ENCODE results near the gene PRR11. TPM values are rescaled to one million over a fixed set of nuclear protein-coding genes. Genes with fewer than 3 reads are reported as not detected.
"Not testable (repeated sequence)": the region's sequence is repeated elsewhere in the genome, so short reads cannot be mapped to it uniquely, and the experiment has no call there.

The PRR11 gene
- total RNA-seq, 2 experiments from 2014 or later, result 27.3 to 106 TPM

- Histone ChIP-seq H3K4me1 (ENCODE audit: insufficient read depth, low read length, poor library complexity, severe bottlenecking) (no peaks in the 10 kb centered on the region), H3K9me3 (ENCODE audit: low read length) (no peaks in the 10 kb centered on the region), H3K36me3 (ENCODE audit: insufficient read depth, low read length) (peaks cover 72% of the 10 kb centered on the region), H3K27ac (ENCODE audit: low read depth, low read length, poor library complexity, severe bottlenecking) (no peak overlapping the region), H2AFZ (ENCODE audit: low read length) (no peak overlapping the region), H3K4me3 (ENCODE audit: low read depth, low read length, poor library complexity, severe bottlenecking) (no peak overlapping the region), H3K9me2 (ENCODE audit: insufficient read depth, low read length) (no peaks in the 10 kb centered on the region), H4K20me1 (ENCODE audit: insufficient read depth, low read length) (no peaks in the 10 kb centered on the region; the same call in 1 of the 2 replicates), H3K4me2 (ENCODE audit: low read length) (no peak overlapping the region), H3K79me2 (ENCODE audit: insufficient read depth, low read depth, low read length) (peaks cover 41% of the 10 kb centered on the region)
- TSS peak; percentile 21 for BruUV-seq (replicated peaks)
- TF ChIP-seq, protein P1, sequence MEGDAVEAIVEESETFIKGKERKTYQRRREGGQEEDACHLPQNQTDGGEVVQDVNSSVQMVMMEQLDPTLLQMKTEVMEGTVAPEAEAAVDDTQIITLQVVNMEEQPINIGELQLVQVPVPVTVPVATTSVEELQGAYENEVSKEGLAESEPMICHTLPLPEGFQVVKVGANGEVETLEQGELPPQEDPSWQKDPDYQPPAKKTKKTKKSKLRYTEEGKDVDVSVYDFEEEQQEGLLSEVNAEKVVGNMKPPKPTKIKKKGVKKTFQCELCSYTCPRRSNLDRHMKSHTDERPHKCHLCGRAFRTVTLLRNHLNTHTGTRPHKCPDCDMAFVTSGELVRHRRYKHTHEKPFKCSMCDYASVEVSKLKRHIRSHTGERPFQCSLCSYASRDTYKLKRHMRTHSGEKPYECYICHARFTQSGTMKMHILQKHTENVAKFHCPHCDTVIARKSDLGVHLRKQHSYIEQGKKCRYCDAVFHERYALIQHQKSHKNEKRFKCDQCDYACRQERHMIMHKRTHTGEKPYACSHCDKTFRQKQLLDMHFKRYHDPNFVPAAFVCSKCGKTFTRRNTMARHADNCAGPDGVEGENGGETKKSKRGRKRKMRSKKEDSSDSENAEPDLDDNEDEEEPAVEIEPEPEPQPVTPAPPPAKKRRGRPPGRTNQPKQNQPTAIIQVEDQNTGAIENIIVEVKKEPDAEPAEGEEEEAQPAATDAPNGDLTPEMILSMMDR (conservative IDR thresholded peaks at IDR 0.05; ENCODE audit: low read length), result no peak
- TF ChIP-seq EZH2phosphoT487 (IDR thresholded peaks at IDR 0.05; ENCODE audit: borderline replicate concordance, low read depth, low read length), result no peak
- ChIA-PET POLR2A (no interaction called here), CTCF (ENCODE audit: unreplicated experiment) (no interaction called here)
- intact Hi-C loops (cut with micrococcal nuclease; ENCODE audit: unreplicated experiment), result no loop called here
- DNase-seq (ENCODE audit: low spot score), result no peak
These were observed 28.6 kb upstream of the PRR11 start for GRCh38 chr17:59126809-59127417.

DNA sequence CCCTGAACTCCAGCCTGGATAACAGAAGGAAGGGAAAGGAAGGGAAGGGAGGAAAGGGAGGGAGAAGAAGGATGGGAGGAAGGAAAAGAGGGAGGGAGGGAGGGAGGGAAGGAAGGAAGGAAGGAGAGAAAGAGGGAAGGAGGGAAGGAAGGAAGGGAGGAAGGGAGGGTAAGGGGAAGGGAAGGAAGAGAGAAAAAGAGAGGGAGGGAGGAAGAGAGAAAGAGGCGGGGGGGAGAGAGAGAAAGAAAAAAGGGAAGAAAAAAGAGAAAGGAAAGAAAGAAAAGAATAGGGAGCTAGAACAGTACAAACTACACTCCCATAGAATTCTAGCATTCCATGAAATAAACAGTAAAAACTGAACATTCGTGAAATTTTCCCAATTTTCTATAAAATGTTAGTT is 25.7 kb upstream of the PRR11 start:
- CTCF ChIA-PET (ENCODE audit: unreplicated experiment), result no interaction called here
- intact Hi-C loops (cut with micrococcal nuclease; ENCODE audit: unreplicated experiment), result no loop called here
- no peak overlapping the region for H3K27ac ChIP-seq (ENCODE audit: low read depth, low read length, poor library complexity, severe bottlenecking)
- BruUV-seq (replicated peaks), result no TSS peak
- POLR2A ChIA-PET, result interaction anchor here (0.6 to 1.5 kb wide), 3 partner anchors 13 to 439 kb away, joined by 3 to 4 read pairs (median 3); no protein-coding TSS in a partner anchor
- TF ChIP-seq, protein P1 (conservative IDR thresholded peaks at IDR 0.05; ENCODE audit: low read length), result no peak
- TF ChIP-seq EZH2phosphoT487 (IDR thresholded peaks at IDR 0.05; ENCODE audit: borderline replicate concordance, low read depth, low read length), result no peak
- H3K9me2 ChIP-seq (ENCODE audit: insufficient read depth, low read length), result no peaks in the 10 kb centered on the region
- H3K79me2 ChIP-seq (ENCODE audit: insufficient read depth, low read depth, low read length), result peaks cover 58% of the 10 kb centered on the region
- H3K4me3 ChIP-seq (ENCODE audit: low read depth, low read length, poor library complexity, severe bottlenecking), result no peak overlapping the region
- H3K4me1 ChIP-seq (ENCODE audit: insufficient read depth, low read length, poor library complexity, severe bottlenecking), result no peaks in the 10 kb centered on the region
- peaks cover 62% of the 10 kb centered on the region for H3K36me3 ChIP-seq (ENCODE audit: insufficient read depth, low read length)
- no peak overlapping the region for H2AFZ ChIP-seq (ENCODE audit: low read length)
- no peak for DNase-seq (ENCODE audit: low spot score)
- H4K20me1 ChIP-seq (ENCODE audit: insufficient read depth, low read length), result peaks cover 20% of the 10 kb centered on the region
- H3K4me2 ChIP-seq (ENCODE audit: low read length), result no peak overlapping the region
- no peaks in the 10 kb centered on the region for H3K9me3 ChIP-seq (ENCODE audit: low read length)

GRCh38 chr17:59131131-59131530 is 24.4 kb upstream of the PRR11 start:
- H2AFZ ChIP-seq (ENCODE audit: low read length), result no peak overlapping the region
- TF ChIP-seq EZH2phosphoT487 (IDR thresholded peaks at IDR 0.05; ENCODE audit: borderline replicate concordance, low read depth, low read length), result no peak
- TF ChIP-seq, protein P1 (conservative IDR thresholded peaks at IDR 0.05; ENCODE audit: low read length), result no peak
- no peak overlapping the region for H3K4me3 ChIP-seq (ENCODE audit: low read depth, low read length, poor library complexity, severe bottlenecking)
- H3K27ac ChIP-seq (ENCODE audit: low read depth, low read length, poor library complexity, severe bottlenecking), result no peak overlapping the region
- H3K4me2 ChIP-seq (ENCODE audit: low read length), result no peak overlapping the region
- CTCF ChIA-PET (ENCODE audit: unreplicated experiment), result no interaction called here
- H3K4me1 ChIP-seq (ENCODE audit: insufficient read depth, low read length, poor library complexity, severe bottlenecking), result no peaks in the 10 kb centered on the region
- peaks cover 61% of the 10 kb centered on the region for H3K36me3 ChIP-seq (ENCODE audit: insufficient read depth, low read length)
- peaks cover 71% of the 10 kb centered on the region for H3K79me2 ChIP-seq (ENCODE audit: insufficient read depth, low read depth, low read length)
- no peak for DNase-seq (ENCODE audit: low spot score)
- H4K20me1 ChIP-seq (ENCODE audit: insufficient read depth, low read length), result peaks cover 20% of the 10 kb centered on the region
- H3K9me3 ChIP-seq (ENCODE audit: low read length), result no peaks in the 10 kb centered on the region
- no TSS peak for BruUV-seq (replicated peaks)
- POLR2A ChIA-PET, result interaction anchor here (0.9 to 2.1 kb wide), 4 partner anchors 13 to 47 kb away, joined by 3 to 7 read pairs (median 5); partner anchors contain the start of genes PRR11 and SKA2
- intact Hi-C loops (cut with micrococcal nuclease; ENCODE audit: unreplicated experiment), result no loop called here
- no peaks in the 10 kb centered on the region for H3K9me2 ChIP-seq (ENCODE audit: insufficient read depth, low read length)

DNA sequence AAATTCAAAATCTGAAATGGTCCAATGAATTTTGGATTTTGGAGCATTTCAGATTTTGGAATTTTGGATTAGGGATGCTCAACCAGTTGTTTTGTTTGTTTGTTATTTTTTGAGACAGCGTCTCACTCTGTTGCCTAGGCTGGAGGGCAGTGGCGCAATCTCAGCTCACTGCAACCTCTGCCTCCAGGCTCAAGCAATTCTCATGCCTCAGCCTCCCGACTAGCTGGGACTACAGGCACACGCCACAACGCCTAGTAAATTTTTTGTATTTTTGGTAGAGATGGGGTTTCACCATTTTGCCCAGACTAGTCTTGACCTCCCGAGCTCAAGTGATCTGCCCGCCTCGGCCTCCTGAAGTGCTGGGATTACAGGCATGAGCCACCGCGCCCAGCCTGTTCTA is 17.2 kb upstream of the PRR11 start:
- peaks cover 25% of the 10 kb centered on the region for H4K20me1 ChIP-seq (ENCODE audit: insufficient read depth, low read length)
- peaks cover 27% of the 10 kb centered on the region for H3K36me3 ChIP-seq (ENCODE audit: insufficient read depth, low read length)
- H3K4me3 ChIP-seq (ENCODE audit: low read depth, low read length, poor library complexity, severe bottlenecking); H2AFZ ChIP-seq (ENCODE audit: low read length); CTCF ChIA-PET (ENCODE audit: unreplicated experiment); DNase-seq (ENCODE audit: low spot score); H3K4me1 ChIP-seq (ENCODE audit: insufficient read depth, low read length, poor library complexity, severe bottlenecking); H3K9me2 ChIP-seq (ENCODE audit: insufficient read depth, low read length); H3K9me3 ChIP-seq (ENCODE audit: low read length); BruUV-seq (replicated peaks); H3K27ac ChIP-seq (ENCODE audit: low read depth, low read length, poor library complexity, severe bottlenecking); POLR2A ChIA-PET; intact Hi-C loops (cut with micrococcal nuclease; ENCODE audit: unreplicated experiment); H3K4me2 ChIP-seq (ENCODE audit: low read length): not testable (repeated sequence)
- peaks cover 98% of the 10 kb centered on the region for H3K79me2 ChIP-seq (ENCODE audit: insufficient read depth, low read depth, low read length)

Data from OCI-LY7 (cell line).